ENCODE measurements around the gene CACNA1D.

GRCh38 chr3:53773611-53774368 is 279.4 kb downstream of the CACNA1D start:
- TF ChIP-seq CTCF (conservative IDR thresholded peaks at IDR 0.05) (no peak), ZFX (IDR thresholded peaks at IDR 0.05) (no peak)

Measured in C4-2B (cell line).